Measurements from ENCODE around the gene SHROOM3. TPM values are rescaled to one million over a fixed set of nuclear protein-coding genes. Genes with fewer than 3 reads are reported as not detected.

SHROOM3 gene
- total RNA-seq, 1 experiment from 2014 or later = 27.6 TPM

GRCh38 chr4:76591992-76592391, 157.0 kb downstream of the SHROOM3 start:
- Histone ChIP-seq H3K23me2 (ENCODE audit: insufficient read length, low read depth, low read length, poor library complexity, severe bottlenecking) (no peaks in the 10 kb centered on the region), H2AK5ac (ENCODE audit: insufficient read length, low read length) (no peak overlapping the region), H3K23ac (ENCODE audit: insufficient read length, low read depth, low read length) (no peak overlapping the region), H4K5ac (ENCODE audit: insufficient read length, low read depth, low read length) (no peak overlapping the region), H4K91ac (ENCODE audit: insufficient read length, low read depth, low read length) (no peak overlapping the region), H3K4me2 (ENCODE audit: insufficient read depth, insufficient read length, low read length) (no peak overlapping the region), H3K27ac (ENCODE audit: insufficient read length, low read depth, low read length) (no peak overlapping the region), H3K79me2 (ENCODE audit: insufficient read depth, low read length) (no peaks in the 10 kb centered on the region), H3K9ac (ENCODE audit: extremely low read depth, insufficient read length, low read length) (no peak overlapping the region), H3K27me3 (ENCODE audit: insufficient read depth, low read length) (no peaks in the 10 kb centered on the region), H3K9me3 (ENCODE audit: control insufficient read depth, low read depth, low read length) (no peaks in the 10 kb centered on the region), H2BK20ac (ENCODE audit: low read depth, low read length, poor library complexity, severe bottlenecking) (no peak overlapping the region), H2BK12ac (ENCODE audit: insufficient read length, low read depth, low read length) (no peak overlapping the region), H2BK5ac (ENCODE audit: insufficient read length, low read length) (no peak overlapping the region), H2BK120ac (ENCODE audit: low read depth, low read length, poor library complexity, severe bottlenecking) (no peak overlapping the region), H4K20me1 (ENCODE audit: control insufficient read depth, insufficient read depth, insufficient read length) (no peaks in the 10 kb centered on the region), H3K18ac (ENCODE audit: insufficient read length, low read depth, low read length) (no peak overlapping the region), H3T11ph (ENCODE audit: low read length) (no peak overlapping the region), H3K14ac (ENCODE audit: insufficient read depth, low read length) (no peak overlapping the region), H3K4ac (ENCODE audit: low read depth, low read length) (no peak overlapping the region), H3K4me1 (ENCODE audit: insufficient read depth, low read length) (peaks cover 8% of the 10 kb centered on the region), H3K79me1 (ENCODE audit: insufficient read depth, low read depth, low read length, poor library complexity, severe bottlenecking) (no peaks in the 10 kb centered on the region), H3K56ac (ENCODE audit: insufficient read length, low read depth, low read length) (no peak overlapping the region), H2BK15ac (ENCODE audit: low read depth, low read length) (no peak overlapping the region), H2AFZ (ENCODE audit: low read length) (no peak overlapping the region), H4K8ac (replicated peaks; ENCODE audit: insufficient read length, low read depth, low read length) (no peak overlapping the region)
- H3K9me3 Mint-ChIP-seq = peaks cover 0 to 4% of the 10 kb centered on the region in 2 experiments; a peak in 2 of 5 replicates
- peaks cover 0 to 6% (median 0%) of the 10 kb centered on the region in 3 experiments; a peak in 2 of 7 replicates for H3K36me3 Mint-ChIP-seq (ENCODE audit: insufficient read depth in 1 of 3, low read depth in 3 of 3)
- H3K27ac Mint-ChIP-seq = peak overlapping the region; percentile 85 to 99 (median 89); a peak in 4 of 7 replicates
- no peak for DNase-seq
- peaks cover 51 to 52% of the 10 kb centered on the region in 2 experiments for H3K4me1 Mint-ChIP-seq
- no peak for TF ChIP-seq CTCF (conservative IDR thresholded peaks at IDR 0.05)
- no peaks in the 10 kb centered on the region for H3K27me3 Mint-ChIP-seq (ENCODE audit: low read depth)
- H3K4me3 Mint-ChIP-seq = no peak overlapping the region
- no CpG with 5 or more reads among the region's 3 CpGs for WGBS (ENCODE audit: extremely low coverage, insufficient read length, low lambda C conversion rate)
